Liver (tissue), 3 donors: ENCODE measurements around the gene NARF.
A peak's percentile ranks its signal among the peaks of the same experiment; 100 is the strongest.

Source experiments
- ATF3 ChIP-seq: IDR thresholded peaks from 2 replicates; pipeline ENCODE4 v1.6.1; 2016; ENCODE audit warnings: antibody characterized with exemption
- CTCF ChIP-seq: fragments of 150-350 bp; IDR thresholded peaks from 2 replicates; pipeline ENCODE4 v1.5.1; 2017; ENCODE audit warnings: improper control_type of control experiment, low read depth, low read length; ENCODE audit not compliant: missing input control
- EGR1 ChIP-seq, 2 donors: IDR thresholded peaks; 2 replicates each; pipeline ENCODE4 v1.6.1; 2016 to 2018; ENCODE audit warnings: antibody characterized with exemption in 2 of 2, low read depth in 2 of 2
- FOXA1 ChIP-seq: IDR thresholded peaks from 2 replicates; pipeline ENCODE4 v1.6.1; 2016; ENCODE audit warnings: antibody characterized with exemption
- GABPA ChIP-seq, 2 donors: IDR thresholded peaks in 1 of 2; conservative IDR thresholded peaks in 1 of 2; 2 replicates each; pipeline ENCODE4 v1.6.1; 2016; ENCODE audit warnings: antibody characterized with exemption in 2 of 2, mild to moderate bottlenecking in 1 of 2, moderate library complexity in 1 of 2
- RAD21 ChIP-seq, 2 donors: IDR thresholded peaks; 2 replicates each; pipeline ENCODE4 v1.6.1; 2016; ENCODE audit warnings: antibody characterized with exemption in 2 of 2, mild to moderate bottlenecking in 2 of 2
- REST ChIP-seq: IDR thresholded peaks from 2 replicates; pipeline ENCODE4 v1.6.1; 2016; ENCODE audit warnings: antibody characterized with exemption, mild to moderate bottlenecking
- SP1 ChIP-seq: IDR thresholded peaks from 2 replicates; pipeline ENCODE4 v1.6.1; 2018; ENCODE audit warnings: antibody characterized with exemption, mild to moderate bottlenecking
- TAF1 ChIP-seq: conservative IDR thresholded peaks from 2 replicates; pipeline ENCODE4 v1.6.1; 2016; ENCODE audit warnings: antibody characterized with exemption, mild to moderate bottlenecking
- YY1 ChIP-seq: IDR thresholded peaks from 2 replicates; pipeline ENCODE4 v1.6.1; 2016; ENCODE audit warnings: antibody characterized with exemption, mild to moderate bottlenecking
- TF ChIP-seq, protein P1 (sequence below): IDR thresholded peaks from 2 replicates; pipeline ENCODE4 v1.6.1; 2016; ENCODE audit warnings: antibody characterized with exemption
- TF ChIP-seq, protein P2 (sequence below): IDR thresholded peaks from 2 replicates; pipeline ENCODE4 v1.6.1; 2016; ENCODE audit warnings: antibody characterized with exemption
- donor health status: healthy.
- donor health status: healthy.

DNA sequence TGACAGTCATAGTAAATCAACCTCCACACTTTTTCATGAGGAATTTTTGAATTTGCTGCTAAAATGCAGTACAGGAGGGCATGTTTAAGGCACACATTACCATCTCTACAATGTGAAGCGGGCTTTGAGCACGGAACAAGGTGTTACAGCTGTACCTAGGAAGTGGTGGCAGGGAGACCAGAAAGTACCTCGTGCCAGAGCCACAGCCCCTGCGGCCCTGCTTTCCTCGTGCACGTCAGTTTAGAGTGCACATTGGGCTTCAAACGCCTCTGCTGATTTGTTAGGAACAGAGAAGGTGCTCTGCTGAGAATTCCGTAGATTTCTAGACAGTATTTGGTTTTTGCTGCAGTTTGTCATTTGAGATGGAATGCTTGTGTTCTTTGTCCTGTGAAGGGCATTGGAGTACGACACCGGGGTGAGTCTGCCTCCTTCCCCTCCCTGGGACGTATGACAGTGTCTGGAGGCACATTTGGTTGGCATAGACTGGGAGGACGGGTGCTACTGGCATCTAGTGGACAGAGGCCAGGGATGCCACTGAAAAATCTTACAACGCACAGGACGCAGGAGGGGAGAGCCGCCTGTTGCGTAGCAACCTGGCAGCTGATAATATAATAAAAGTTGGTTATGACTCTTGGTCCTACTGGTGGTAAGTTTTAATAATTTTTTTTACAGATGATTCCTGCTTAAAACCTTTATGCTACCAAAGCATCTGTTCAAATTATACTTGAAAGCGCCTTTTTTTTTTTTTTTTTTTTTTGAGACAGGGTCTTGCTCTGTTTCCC is 70.1 kb downstream of the NARF start:
- TF ChIP-seq CTCF (peak; percentile 74), EGR1 (IDR thresholded peaks at IDR 0.05; ENCODE audit: low read depth in 2 of 2) (no peak), SP1 (peak; percentile 17), YY1 (peak; percentile 84), REST (peak; percentile 38), ATF3 (no peak), GABPA (IDR thresholded peaks at IDR 0.05 in 1 of 2, conservative IDR thresholded peaks at IDR 0.05 in 1 of 2) (no peak), RAD21 (IDR thresholded peaks at IDR 0.05) (peak; percentile 87 to 89), FOXA1 (no peak), TAF1 (no peak)
- TF ChIP-seq, protein P1, sequence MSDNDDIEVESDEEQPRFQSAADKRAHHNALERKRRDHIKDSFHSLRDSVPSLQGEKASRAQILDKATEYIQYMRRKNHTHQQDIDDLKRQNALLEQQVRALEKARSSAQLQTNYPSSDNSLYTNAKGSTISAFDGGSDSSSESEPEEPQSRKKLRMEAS, result no peak
- TF ChIP-seq, protein P2, sequence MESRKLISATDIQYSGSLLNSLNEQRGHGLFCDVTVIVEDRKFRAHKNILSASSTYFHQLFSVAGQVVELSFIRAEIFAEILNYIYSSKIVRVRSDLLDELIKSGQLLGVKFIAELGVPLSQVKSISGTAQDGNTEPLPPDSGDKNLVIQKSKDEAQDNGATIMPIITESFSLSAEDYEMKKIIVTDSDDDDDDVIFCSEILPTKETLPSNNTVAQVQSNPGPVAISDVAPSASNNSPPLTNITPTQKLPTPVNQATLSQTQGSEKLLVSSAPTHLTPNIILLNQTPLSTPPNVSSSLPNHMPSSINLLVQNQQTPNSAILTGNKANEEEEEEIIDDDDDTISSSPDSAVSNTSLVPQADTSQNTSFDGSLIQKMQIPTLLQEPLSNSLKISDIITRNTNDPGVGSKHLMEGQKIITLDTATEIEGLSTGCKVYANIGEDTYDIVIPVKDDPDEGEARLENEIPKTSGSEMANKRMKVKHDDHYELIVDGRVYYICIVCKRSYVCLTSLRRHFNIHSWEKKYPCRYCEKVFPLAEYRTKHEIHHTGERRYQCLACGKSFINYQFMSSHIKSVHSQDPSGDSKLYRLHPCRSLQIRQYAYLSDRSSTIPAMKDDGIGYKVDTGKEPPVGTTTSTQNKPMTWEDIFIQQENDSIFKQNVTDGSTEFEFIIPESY, result no peak
